ENCODE results near the gene GALK2. TPM values are rescaled to one million over a fixed set of nuclear protein-coding genes. Genes with fewer than 3 reads are reported as not detected.

GALK2 gene
- total RNA-seq, 2 experiments from 2014 or later, result 11.5 to 11.9 TPM

GRCh38 chr15:49137861-49138260 is 32.2 kb upstream of the GALK2 start:
- Mint-ChIP-seq H3K36me3 (ENCODE audit: low read depth) (peaks cover 96% of the 10 kb centered on the region), H3K27ac (no peak overlapping the region), H3K9me3 (no peaks in the 10 kb centered on the region), H3K4me3 (no peak overlapping the region), H3K27me3 (no peaks in the 10 kb centered on the region), H3K4me1 (ENCODE audit: low read depth) (peaks cover 8% of the 10 kb centered on the region)
- Histone ChIP-seq H3K36me3 (ENCODE audit: insufficient read depth, low read length) (peaks cover 89% of the 10 kb centered on the region), H3K9me3 (ENCODE audit: control insufficient read depth in 1 of 2, insufficient read depth in 1 of 2, low read length in 2 of 2) (no peaks in the 10 kb centered on the region), H3K27me3 (ENCODE audit: control insufficient read depth in 1 of 2, insufficient read depth in 2 of 2, low read length in 2 of 2) (no peaks in the 10 kb centered on the region), H3K4me1 (ENCODE audit: insufficient read depth, low read length) (no peaks in the 10 kb centered on the region), H3K27ac (ENCODE audit: low read depth in 1 of 2, low read length in 2 of 2) (no peak overlapping the region), H3K4me3 (ENCODE audit: low read length) (no peak overlapping the region)
- ChIA-PET POLR2A (interaction anchor here (1.0 to 1.9 kb wide), 3 partner anchors 18 to 32 kb away, joined by 3 to 7 read pairs (median 3); partner anchors contain the start of genes COPS2 and GALK2), CTCF (no interaction called here)
- no peak for DNase-seq
- intact Hi-C loops (cut with DNase I, micrococcal nuclease), result no loop called here
- no peak for ATAC-seq (ENCODE audit: poor library complexity)
- no peak for TF ChIP-seq CTCF (IDR thresholded peaks at IDR 0.05)

GRCh38 chr15:49145651-49146609 is 24.1 kb upstream of the GALK2 start:
- Mint-ChIP-seq H3K27me3 (no peaks in the 10 kb centered on the region), H3K36me3 (ENCODE audit: low read depth) (peaks cover 66% of the 10 kb centered on the region), H3K27ac (no peak overlapping the region), H3K4me1 (ENCODE audit: low read depth) (peaks cover 64% of the 10 kb centered on the region), H3K4me3 (no peak overlapping the region), H3K9me3 (no peaks in the 10 kb centered on the region)
- H3K4me1 ChIP-seq (ENCODE audit: insufficient read depth, low read length), result no peaks in the 10 kb centered on the region
- peaks cover 42% of the 10 kb centered on the region for H3K36me3 ChIP-seq (ENCODE audit: insufficient read depth, low read length)
- no peaks in the 10 kb centered on the region for H3K27me3 ChIP-seq (ENCODE audit: control insufficient read depth in 1 of 2, insufficient read depth in 2 of 2, low read length in 2 of 2)
- peak; percentile 43 for ATAC-seq (ENCODE audit: poor library complexity)
- DNase-seq, result peak in 7 of 14 experiments; percentile 1 to 66 (median 46)
- intact Hi-C loops (cut with DNase I, micrococcal nuclease), result loop anchor here (1.0 to 10.0 kb wide), 4 partner anchors 279 to 999 kb away; partner anchors contain the start of gene FGF7 (in 1 of the 2)
- ChIA-PET POLR2A (interaction anchor here (0.6 to 3.1 kb wide), 8 partner anchors 10 to 1209 kb away, joined by 3 to 21 read pairs (median 4); partner anchors contain the start of genes COPS2, DTWD1, EID1 and GABPB1), CTCF (interaction anchor here (0.8 to 3.2 kb wide), 13 partner anchors 9 to 288 kb away, joined by 3 to 12 read pairs (median 4); partner anchors contain the start of genes COPS2, GALK2 and SECISBP2L)
- peak; percentile 66 for TF ChIP-seq CTCF (IDR thresholded peaks at IDR 0.05)
- H3K9me3 ChIP-seq (ENCODE audit: control insufficient read depth in 1 of 2, insufficient read depth in 1 of 2, low read length in 2 of 2), result no peaks in the 10 kb centered on the region
- H3K4me3 ChIP-seq (ENCODE audit: low read length), result no peak overlapping the region
- H3K27ac ChIP-seq (ENCODE audit: low read depth in 1 of 2, low read length in 2 of 2), result no peak overlapping the region

- H3K36me3 ChIP-seq (ENCODE audit: insufficient read depth, low read length), result peaks cover 20% of the 10 kb centered on the region
- H3K27me3 ChIP-seq (ENCODE audit: control insufficient read depth in 1 of 2, insufficient read depth in 2 of 2, low read length in 2 of 2), result no peaks in the 10 kb centered on the region
- H3K36me3 Mint-ChIP-seq (ENCODE audit: low read depth), result peaks cover 43% of the 10 kb centered on the region
- H3K9me3 Mint-ChIP-seq, result no peaks in the 10 kb centered on the region
- no peak overlapping the region for H3K4me3 ChIP-seq (ENCODE audit: low read length)
- H3K9me3 ChIP-seq (ENCODE audit: control insufficient read depth in 1 of 2, insufficient read depth in 1 of 2, low read length in 2 of 2), result no peaks in the 10 kb centered on the region
- TF ChIP-seq CTCF (IDR thresholded peaks at IDR 0.05), result no peak
- ChIA-PET POLR2A (no interaction called here), CTCF (interaction anchor here (0.9 kb wide), 1 partner anchor 287 kb away, joined by 4 read pairs; no protein-coding TSS in a partner anchor)
- H3K27me3 Mint-ChIP-seq, result no peaks in the 10 kb centered on the region
- H3K4me1 Mint-ChIP-seq (ENCODE audit: low read depth), result peaks cover 63% of the 10 kb centered on the region
- no peak for DNase-seq
- H3K27ac Mint-ChIP-seq, result no peak overlapping the region
- peaks cover 4% of the 10 kb centered on the region for H3K4me1 ChIP-seq (ENCODE audit: insufficient read depth, low read length)
- intact Hi-C loops (cut with DNase I, micrococcal nuclease), result loop anchor here (10.0 kb wide), 2 partner anchors 277 to 997 kb away; partner anchors contain the start of gene FGF7 (in 1 of the 2)
- ATAC-seq (ENCODE audit: poor library complexity), result no peak
- peak overlapping the region; percentile 8 for H3K4me3 Mint-ChIP-seq
- H3K27ac ChIP-seq (ENCODE audit: low read depth in 1 of 2, low read length in 2 of 2), result no peak overlapping the region
These were observed 21.7 kb upstream of the GALK2 start for GRCh38 chr15:49148298-49148697.

Data from CD4-positive, alpha-beta T cell (primary cell).